ENCODE results near the gene IFNGR2.

GRCh38 chr21:33360281-33360680 is 42.9 kb upstream of the IFNGR2 start:
- TF ChIP-seq RXRA (IDR thresholded peaks at IDR 0.05; ENCODE audit: borderline replicate concordance, low read depth), result no peak
- TF ChIP-seq CTCF (IDR thresholded peaks at IDR 0.05), result no peak
- TF ChIP-seq PBX3 (IDR thresholded peaks at IDR 0.05), result no peak
- TF ChIP-seq GATA2 (CRISPR knock-in tag; IDR thresholded peaks at IDR 0.05), result no peak
- TF ChIP-seq GABPA (IDR thresholded peaks at IDR 0.05; ENCODE audit: low read depth), result no peak
- no peak for TF ChIP-seq RCOR1 (IDR thresholded peaks at IDR 0.05; ENCODE audit: low read length)
- no peak for TF ChIP-seq POLR2AphosphoS5 (IDR thresholded peaks at IDR 0.05; ENCODE audit: low read depth, low read length)
- 0 out of 2 replicates have a peak, but pooled peaks have one; percentile 13 for TF ChIP-seq JUND (IDR thresholded peaks at IDR 0.05)
- no peak for TF ChIP-seq REST (IDR thresholded peaks at IDR 0.05; ENCODE audit: low read depth, low read length)
- TF ChIP-seq RFX5 (IDR thresholded peaks at IDR 0.05; ENCODE audit: low read length), result no peak
